OCI-LY3 (cell line): ENCODE results near the gene LAMTOR2.

Experiments used
- H2AFZ ChIP-seq: fragments of 200-600, 300-600 bp; shearing (Covaris generic); 2 replicates; pipeline ENCODE4 v1.6.0; 2014; ENCODE audit warnings: antibody characterized with exemption, low read depth, low read length
- H3K27ac ChIP-seq: fragments of 200-600, 300-600 bp; sonication (generic); 2 replicates; pipeline ENCODE4 v1.5.1; 2014; ENCODE audit warnings: mild to moderate bottlenecking, low read length, moderate library complexity, mixed read lengths
- H3K27me3 ChIP-seq: fragments of 200-600, 300-600 bp; sonication (generic); 2 replicates; pipeline ENCODE4 v1.6.1; 2014; ENCODE audit warnings: low read depth, low read length, mixed read lengths
- H3K36me3 ChIP-seq: fragments of 200-600, 300-600 bp; sonication (generic); replicated peaks from 2 replicates; pipeline ENCODE3; 2014; ENCODE audit warnings: low read depth, low read length, mixed read lengths
- H3K4me1 ChIP-seq: fragments of 300-600, 200-600 bp; sonication (generic); 2 replicates; pipeline ENCODE4 v1.6.1; 2014; ENCODE audit warnings: low read length, mixed read lengths
- H3K4me2 ChIP-seq: fragments of 200-600, 300-600 bp; sonication (generic); 2 replicates; pipeline ENCODE4 v1.6.1; 2014; ENCODE audit warnings: low read length, mixed read lengths
- H3K4me3 ChIP-seq: fragments of 300-600, 200-600 bp; sonication (generic); 2 replicates; pipeline ENCODE4 v1.5.1; 2014; ENCODE audit warnings: antibody characterized with exemption, mild to moderate bottlenecking, low read length, moderate library complexity
- H3K79me2 ChIP-seq: fragments of 300-600, 200-600 bp; shearing (Covaris generic); 2 replicates; pipeline ENCODE4 v1.6.1; 2014; ENCODE audit warnings: mild to moderate bottlenecking, low read length, mixed read lengths
- H3K9ac ChIP-seq: fragments of 300-600, 200-600 bp; shearing (Covaris generic); 2 replicates; pipeline ENCODE4 v1.6.0; 2014; ENCODE audit warnings: mild to moderate bottlenecking, low read length, moderate library complexity
- H3K9me3 ChIP-seq: fragments of 200-600, 300-600 bp; shearing (Covaris generic); 2 replicates; pipeline ENCODE4 v1.6.1; 2014; ENCODE audit warnings: low read length, mixed read lengths; ENCODE audit not compliant: insufficient read depth
- H4K20me1 ChIP-seq: fragments of 200-600, 300-600 bp; sonication (generic); 2 replicates; pipeline ENCODE4 v1.6.1; 2016; ENCODE audit warnings: low read length, mixed read lengths; ENCODE audit not compliant: insufficient read depth
- EZH2phosphoT487 ChIP-seq: fragments of 200-600 bp; shearing (Covaris generic); IDR thresholded peaks from 2 replicates; pipeline ENCODE4 v1.6.1; 2018; ENCODE audit warnings: antibody characterized with exemption, mixed run types, low read depth
- TF ChIP-seq, protein P1 (sequence below): fragments of 200-600, 300-600 bp; sonication (generic); IDR thresholded peaks from 2 replicates; pipeline ENCODE4 v1.5.1; 2014; ENCODE audit warnings: antibody characterized with exemption, low read length, low read depth

The LAMTOR2 gene

DNA sequence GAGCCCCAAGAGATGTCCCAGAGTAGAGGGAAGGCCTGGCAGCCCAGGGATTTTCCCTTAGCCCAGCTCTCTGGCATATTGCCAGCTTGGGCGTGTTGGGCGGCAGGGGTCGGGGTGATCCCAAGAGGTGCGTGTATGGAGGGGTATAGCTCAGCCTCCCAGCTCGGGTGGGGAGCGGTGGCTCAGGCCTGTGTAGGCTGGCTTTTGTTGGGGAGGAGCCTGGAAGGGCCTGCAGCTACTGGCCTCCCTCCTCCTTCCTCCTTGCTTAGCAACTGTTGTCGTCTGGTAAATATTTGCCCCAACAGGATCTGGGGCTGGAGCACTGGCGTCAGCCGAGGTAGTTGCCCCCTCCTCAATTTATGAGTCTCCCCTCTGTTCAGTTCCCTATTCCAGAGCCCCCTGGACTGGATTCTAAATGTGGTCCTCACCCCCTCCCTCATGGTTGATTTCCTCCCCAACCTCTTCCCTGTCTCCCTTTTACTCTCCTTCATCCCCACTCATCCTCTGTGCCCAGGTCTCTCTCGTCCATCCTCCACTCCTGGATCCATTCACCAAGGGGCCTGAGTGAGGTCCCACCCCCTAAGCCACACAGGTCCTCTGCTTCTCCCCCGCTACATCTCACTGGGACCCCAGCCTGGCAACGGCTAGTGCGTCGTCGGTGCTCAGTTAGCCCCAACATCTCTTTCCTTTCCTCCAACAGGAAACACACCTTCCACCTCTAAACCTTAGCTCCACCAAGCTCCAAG, 49.7 kb downstream of the LAMTOR2 start:
- no peak overlapping the region for H3K9ac ChIP-seq

DNA sequence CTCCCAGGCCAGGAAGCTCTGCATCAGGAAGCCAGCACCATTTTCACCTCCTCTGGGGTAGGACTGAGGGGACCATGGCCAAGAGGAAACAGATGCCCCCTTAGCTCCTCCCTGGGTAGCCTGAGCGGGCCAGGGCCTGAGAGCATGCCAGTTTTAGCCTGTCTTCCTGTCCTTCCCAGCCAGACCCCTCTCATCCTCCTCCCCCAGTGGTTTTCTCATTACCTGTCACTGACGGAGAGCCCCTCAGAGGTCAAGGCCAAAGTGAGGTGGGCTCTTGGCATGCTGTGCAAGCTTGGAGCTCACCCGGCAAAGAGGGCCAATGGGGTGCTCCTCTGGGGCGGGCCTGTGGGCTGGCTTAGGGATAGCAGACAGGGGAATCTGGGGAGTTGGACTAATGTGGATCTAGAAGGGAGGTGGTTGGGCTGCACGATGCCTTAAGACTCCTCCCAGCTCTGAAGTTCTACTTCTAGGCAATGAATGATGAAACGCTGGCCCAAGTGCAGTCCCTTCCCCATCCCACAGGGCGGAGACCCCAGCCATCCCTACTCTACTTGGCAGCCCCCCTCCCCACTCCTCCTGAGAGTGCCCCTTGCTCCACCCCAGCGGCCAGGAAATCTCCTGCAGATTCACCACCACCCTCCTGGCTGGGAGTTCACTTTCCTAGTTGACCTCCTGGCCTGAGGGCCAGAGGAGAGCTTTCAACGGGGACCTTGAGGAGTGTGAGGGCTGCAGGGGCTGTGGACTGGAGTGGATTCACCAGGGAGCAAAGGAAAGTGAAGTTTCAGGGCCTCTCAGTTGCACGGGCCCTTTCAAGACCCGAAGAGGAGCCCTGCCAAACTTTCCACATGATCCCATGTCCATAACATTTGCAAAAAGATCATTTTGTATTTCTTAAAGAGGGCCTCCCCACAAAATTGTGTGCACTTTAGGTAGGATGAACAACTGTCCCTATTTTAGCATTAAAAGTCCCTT, 50.6 kb downstream of the LAMTOR2 start:
- no peak for TF ChIP-seq EZH2phosphoT487
- TF ChIP-seq, protein P1, sequence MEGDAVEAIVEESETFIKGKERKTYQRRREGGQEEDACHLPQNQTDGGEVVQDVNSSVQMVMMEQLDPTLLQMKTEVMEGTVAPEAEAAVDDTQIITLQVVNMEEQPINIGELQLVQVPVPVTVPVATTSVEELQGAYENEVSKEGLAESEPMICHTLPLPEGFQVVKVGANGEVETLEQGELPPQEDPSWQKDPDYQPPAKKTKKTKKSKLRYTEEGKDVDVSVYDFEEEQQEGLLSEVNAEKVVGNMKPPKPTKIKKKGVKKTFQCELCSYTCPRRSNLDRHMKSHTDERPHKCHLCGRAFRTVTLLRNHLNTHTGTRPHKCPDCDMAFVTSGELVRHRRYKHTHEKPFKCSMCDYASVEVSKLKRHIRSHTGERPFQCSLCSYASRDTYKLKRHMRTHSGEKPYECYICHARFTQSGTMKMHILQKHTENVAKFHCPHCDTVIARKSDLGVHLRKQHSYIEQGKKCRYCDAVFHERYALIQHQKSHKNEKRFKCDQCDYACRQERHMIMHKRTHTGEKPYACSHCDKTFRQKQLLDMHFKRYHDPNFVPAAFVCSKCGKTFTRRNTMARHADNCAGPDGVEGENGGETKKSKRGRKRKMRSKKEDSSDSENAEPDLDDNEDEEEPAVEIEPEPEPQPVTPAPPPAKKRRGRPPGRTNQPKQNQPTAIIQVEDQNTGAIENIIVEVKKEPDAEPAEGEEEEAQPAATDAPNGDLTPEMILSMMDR: no peak
- Histone ChIP-seq H3K4me1 (peaks cover 36% of the 10 kb centered on the region), H2AFZ (no peak overlapping the region), H3K4me2 (peak overlapping the region; percentile 88), H3K36me3 (no peaks in the 10 kb centered on the region), H3K9me3 (no peaks in the 10 kb centered on the region), H4K20me1 (no peaks in the 10 kb centered on the region), H3K9ac (peak overlapping the region; percentile 70), H3K27ac (0 out of 2 replicates have a peak overlapping the region, but pooled peaks have one; percentile 20), H3K79me2 (no peaks in the 10 kb centered on the region), H3K27me3 (peaks cover 12% of the 10 kb centered on the region), H3K4me3 (peak overlapping the region; percentile 71)

More for the DNA sequence above, 49.7 kb downstream of the LAMTOR2 start:
- H3K36me3 ChIP-seq: no peaks in the 10 kb centered on the region
- no peak overlapping the region for H3K27ac ChIP-seq
- H4K20me1 ChIP-seq: no peaks in the 10 kb centered on the region
- no peak for TF ChIP-seq EZH2phosphoT487
- no peaks in the 10 kb centered on the region for H3K9me3 ChIP-seq
- no peak overlapping the region for H3K4me3 ChIP-seq
- peak overlapping the region; percentile 13; the same call in 1 of the 2 replicates for H3K4me2 ChIP-seq
- H2AFZ ChIP-seq: no peak overlapping the region
- no peaks in the 10 kb centered on the region for H3K79me2 ChIP-seq
- H3K27me3 ChIP-seq: peaks cover 13% of the 10 kb centered on the region
- peaks cover 36% of the 10 kb centered on the region for H3K4me1 ChIP-seq

DNA sequence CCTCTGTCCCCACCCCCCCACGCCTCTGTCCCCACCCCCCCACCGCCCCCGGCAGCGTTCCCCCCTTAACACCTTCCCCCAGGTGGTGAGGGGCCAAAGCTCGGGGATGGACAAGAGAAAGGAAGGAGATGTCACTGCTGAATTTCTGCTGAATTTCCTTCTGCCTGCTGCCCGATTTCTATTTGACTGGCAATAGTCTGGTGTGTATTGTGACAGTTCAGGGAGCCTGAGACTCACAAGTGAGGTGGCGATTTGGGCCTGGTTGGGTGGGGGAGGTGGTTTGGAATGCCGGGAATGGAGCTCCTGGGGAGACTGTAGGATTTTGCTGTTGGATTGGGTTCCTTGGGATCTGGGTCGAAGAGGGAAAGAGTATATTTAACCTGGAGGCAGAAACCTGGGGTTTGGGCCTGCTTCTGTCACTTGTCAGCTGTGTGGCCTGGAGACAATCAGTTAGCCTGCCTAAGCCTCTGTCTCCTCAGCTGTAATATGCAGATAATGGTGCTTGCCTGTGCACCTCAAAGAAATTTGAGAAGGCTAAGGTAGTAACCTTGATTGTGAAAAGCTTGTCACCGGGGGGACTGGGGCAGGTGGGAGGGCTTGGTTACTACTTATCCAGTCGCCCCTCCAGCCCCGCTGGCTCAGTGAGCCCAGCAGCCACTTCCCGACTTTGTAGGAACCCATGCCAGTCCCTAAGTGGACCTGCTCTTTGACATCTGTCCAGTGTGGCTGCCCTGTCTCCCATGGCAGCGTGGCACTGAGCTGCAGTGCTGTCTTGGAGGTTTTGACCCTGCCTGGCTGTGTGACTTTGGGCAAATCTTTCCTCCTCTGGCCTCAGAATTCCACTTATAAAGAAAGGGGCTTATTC, 52.3 kb downstream of the LAMTOR2 start:
- peak overlapping the region; percentile 71 for H3K4me3 ChIP-seq
- peak overlapping the region; percentile 24; the same call in 1 of the 2 replicates for H2AFZ ChIP-seq
- no peaks in the 10 kb centered on the region for H3K9me3 ChIP-seq
- H3K9ac ChIP-seq: peak overlapping the region; percentile 70; the same call in 1 of the 2 replicates
- H3K27ac ChIP-seq: no peak overlapping the region
- H3K36me3 ChIP-seq: no peaks in the 10 kb centered on the region
- no peaks in the 10 kb centered on the region for H4K20me1 ChIP-seq
- H3K27me3 ChIP-seq: peaks cover 6% of the 10 kb centered on the region
- TF ChIP-seq, protein P1: no peak
- no peak for TF ChIP-seq EZH2phosphoT487
- peak overlapping the region; percentile 88 for H3K4me2 ChIP-seq
- no peaks in the 10 kb centered on the region for H3K79me2 ChIP-seq
- H3K4me1 ChIP-seq: peaks cover 36% of the 10 kb centered on the region

DNA sequence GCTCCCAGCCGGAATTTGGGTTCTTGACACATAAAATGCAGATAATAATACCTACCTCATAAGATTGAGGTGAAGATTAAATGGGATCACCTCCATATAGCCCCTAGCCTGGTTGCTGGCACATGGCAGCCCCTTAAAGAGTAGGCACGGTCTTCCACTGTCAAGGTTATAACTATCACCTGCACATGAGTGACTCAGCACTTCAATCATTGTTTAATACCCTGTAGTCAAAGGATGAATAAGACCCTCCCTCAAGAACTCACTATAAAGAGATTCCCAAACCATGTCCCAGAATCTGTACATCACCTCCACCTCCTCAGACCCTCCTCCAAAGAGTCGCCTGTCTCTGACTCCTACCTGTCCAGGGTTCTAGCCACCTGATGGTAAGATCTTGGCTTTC, 53.5 kb downstream of the LAMTOR2 start:
- H3K4me3 ChIP-seq: no peak overlapping the region
- no peak for TF ChIP-seq EZH2phosphoT487
- TF ChIP-seq, protein P1: no peak
- no peaks in the 10 kb centered on the region for H3K79me2 ChIP-seq
- peaks cover 33% of the 10 kb centered on the region for H3K4me1 ChIP-seq
- H3K36me3 ChIP-seq: no peaks in the 10 kb centered on the region
- H3K27me3 ChIP-seq: peaks cover 15% of the 10 kb centered on the region
- no peak overlapping the region for H3K27ac ChIP-seq
- H2AFZ ChIP-seq: no peak overlapping the region
- H3K9ac ChIP-seq: no peak overlapping the region
- H4K20me1 ChIP-seq: no peaks in the 10 kb centered on the region
- no peak overlapping the region for H3K4me2 ChIP-seq
- no peaks in the 10 kb centered on the region for H3K9me3 ChIP-seq
